ENCODE measurements around the gene GAS7.
A peak's percentile ranks its signal among the peaks of the same experiment; 100 is the strongest.

Gene GAS7

DNA sequence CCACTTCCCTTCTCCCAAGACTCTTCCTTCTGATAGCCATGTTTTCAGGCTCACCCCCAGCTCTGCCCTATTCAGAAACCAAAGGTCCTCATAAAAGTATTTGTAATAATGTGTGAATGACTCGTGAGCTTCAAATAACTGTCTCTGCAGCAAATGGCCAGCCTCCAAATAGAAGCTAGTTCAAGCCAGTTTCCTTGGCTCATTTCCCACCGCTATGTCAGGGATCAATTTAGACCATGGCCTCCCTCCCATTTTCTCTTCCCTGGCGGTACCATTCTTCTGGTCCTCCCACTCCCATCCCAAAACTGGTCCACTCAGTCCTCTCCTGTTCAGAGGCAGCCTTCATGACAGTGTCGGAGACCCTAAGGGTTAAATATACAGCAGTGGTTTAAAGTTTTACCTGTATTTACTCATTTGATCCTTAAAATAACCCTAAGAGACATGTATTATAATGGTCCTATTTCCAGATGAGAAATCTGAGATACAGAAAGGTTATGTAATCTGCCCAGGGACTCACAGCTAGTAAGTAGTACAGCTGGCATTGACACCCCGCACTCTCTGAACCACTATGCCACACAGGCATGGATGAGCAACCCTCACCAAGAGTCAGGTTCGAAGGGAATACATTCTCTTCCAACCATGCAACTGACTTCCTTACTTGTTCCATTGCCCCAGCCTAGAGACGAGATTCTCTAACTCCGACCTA lies 42.9 kb downstream of the GAS7 start:
- peaks cover 28 to 30% of the 10 kb centered on the region in 2 donors for H3K4me1 Mint-ChIP-seq (ENCODE audit: low read depth in 2 of 2)
- DNase-seq (no peak), ATAC-seq (replicated peaks) (no peak)
- H3K4me3 Mint-ChIP-seq, result no peak overlapping the region
- H3K27ac Mint-ChIP-seq, result peak overlapping the region; percentile 77 to 92
- H3K9me3 Mint-ChIP-seq, result no peaks in the 10 kb centered on the region
- H3K36me3 Mint-ChIP-seq (ENCODE audit: insufficient read depth), result no peaks in the 10 kb centered on the region
- no peaks in the 10 kb centered on the region for H3K27me3 Mint-ChIP-seq

- Mint-ChIP-seq H3K27ac (peak overlapping the region; percentile 70 to 77), H3K9me3 (no peaks in the 10 kb centered on the region)
- peak; percentile 44 for ATAC-seq (replicated peaks)
These were observed 46.5 kb downstream of the GAS7 start for GRCh38 chr17:10151667-10152496.

GRCh38 chr17:10149573-10150399 lies 48.6 kb downstream of the GAS7 start:
- Mint-ChIP-seq H3K4me1 (ENCODE audit: low read depth in 2 of 2) (peaks cover 24 to 28% of the 10 kb centered on the region in 2 donors), H3K9me3 (no peaks in the 10 kb centered on the region), H3K27me3 (no peaks in the 10 kb centered on the region), H3K27ac (peak overlapping the region; percentile 24 to 92), H3K36me3 (ENCODE audit: insufficient read depth) (no peaks in the 10 kb centered on the region), H3K4me3 (peak overlapping the region; percentile 9 to 74)
- DNase-seq (peak in 2 of 3 experiments; percentile 16 to 20), ATAC-seq (replicated peaks) (peak; percentile 84)

More at GRCh38 chr17:10151667-10152496, 46.5 kb downstream of the GAS7 start:
- Mint-ChIP-seq H3K4me1 (ENCODE audit: low read depth in 2 of 2) (peaks cover 30 to 34% of the 10 kb centered on the region in 2 donors), H3K36me3 (ENCODE audit: insufficient read depth) (no peaks in the 10 kb centered on the region), H3K4me3 (no peak overlapping the region), H3K27me3 (no peaks in the 10 kb centered on the region)
- DNase-seq, result no peak

GRCh38 chr17:10147761-10148415 lies 50.5 kb downstream of the GAS7 start:
- no peak for ATAC-seq (replicated peaks)
- H3K36me3 Mint-ChIP-seq (ENCODE audit: insufficient read depth), result no peaks in the 10 kb centered on the region
- no peaks in the 10 kb centered on the region for H3K27me3 Mint-ChIP-seq
- no peak overlapping the region for H3K4me3 Mint-ChIP-seq
- no peak overlapping the region for H3K27ac Mint-ChIP-seq
- no peaks in the 10 kb centered on the region for H3K9me3 Mint-ChIP-seq
- peaks cover 25 to 28% of the 10 kb centered on the region in 2 donors for H3K4me1 Mint-ChIP-seq (ENCODE audit: low read depth in 2 of 2)
- no peak for DNase-seq

DNA sequence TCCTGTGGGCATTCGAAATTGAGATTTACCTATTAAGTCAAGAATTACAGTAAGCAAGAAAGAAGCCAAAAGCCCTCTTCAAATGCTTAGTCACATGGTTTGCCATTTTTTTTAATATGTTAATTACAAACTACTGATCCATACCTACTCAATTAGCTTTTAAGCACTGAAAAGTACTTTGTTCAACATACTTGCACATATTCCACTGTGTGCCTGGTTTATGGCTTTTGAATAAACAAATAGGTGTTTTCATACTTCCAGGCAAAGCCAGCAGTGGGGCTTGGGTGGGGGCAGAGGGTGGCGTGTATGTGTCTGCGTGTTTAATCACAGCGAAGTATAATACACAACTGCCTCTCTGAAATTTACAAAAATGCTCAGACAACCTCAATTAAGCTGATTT lies 51.4 kb downstream of the GAS7 start:
- no peak overlapping the region for H3K4me3 Mint-ChIP-seq
- H3K27ac Mint-ChIP-seq, result no peak overlapping the region
- H3K4me1 Mint-ChIP-seq (ENCODE audit: low read depth in 2 of 2), result peaks cover 21 to 22% of the 10 kb centered on the region in 2 donors
- no peak for DNase-seq
- no peak for ATAC-seq (replicated peaks)
- no peaks in the 10 kb centered on the region for H3K27me3 Mint-ChIP-seq
- no peaks in the 10 kb centered on the region for H3K9me3 Mint-ChIP-seq
- no peaks in the 10 kb centered on the region for H3K36me3 Mint-ChIP-seq (ENCODE audit: insufficient read depth)

GRCh38 chr17:10144982-10145381 lies 53.4 kb downstream of the GAS7 start:
- no peak for DNase-seq
- ATAC-seq (replicated peaks), result no peak
- no peaks in the 10 kb centered on the region for H3K9me3 Mint-ChIP-seq
- H3K27me3 Mint-ChIP-seq, result no peaks in the 10 kb centered on the region
- H3K4me1 Mint-ChIP-seq (ENCODE audit: low read depth in 2 of 2), result peaks cover 14 to 17% of the 10 kb centered on the region in 2 donors
- H3K36me3 Mint-ChIP-seq (ENCODE audit: insufficient read depth), result no peaks in the 10 kb centered on the region
- peak overlapping the region in 1 of 2 donors; percentile 12 for H3K27ac Mint-ChIP-seq
- no peak overlapping the region for H3K4me3 Mint-ChIP-seq

- peaks cover 10 to 13% of the 10 kb centered on the region in 2 donors for H3K4me1 Mint-ChIP-seq (ENCODE audit: low read depth in 2 of 2)
These were observed 54.0 kb downstream of the GAS7 start for GRCh38 chr17:10144456-10144855.

DNA sequence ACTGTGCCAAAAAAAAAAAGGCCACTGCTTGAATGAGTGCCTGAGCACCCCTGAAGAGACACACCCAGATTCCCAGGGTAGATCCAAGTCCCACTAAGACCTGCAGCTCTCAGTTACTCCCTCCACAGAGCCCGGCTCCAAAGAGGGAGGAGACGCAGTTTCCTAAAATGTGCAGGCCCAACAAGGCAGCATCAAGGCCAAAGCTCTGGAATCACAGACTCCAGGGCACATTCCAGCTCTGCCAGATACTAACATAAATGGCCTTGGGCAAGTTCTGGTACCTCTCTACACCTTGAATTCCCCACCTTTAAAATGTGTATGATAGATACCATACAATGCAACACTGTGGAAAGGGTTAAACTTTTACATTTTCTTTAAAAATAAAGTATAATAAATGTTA lies 57.0 kb downstream of the GAS7 start:
- DNase-seq (no peak), ATAC-seq (replicated peaks) (no peak)
- no peaks in the 10 kb centered on the region for H3K36me3 Mint-ChIP-seq (ENCODE audit: insufficient read depth)
- H3K4me3 Mint-ChIP-seq, result no peak overlapping the region
- no peaks in the 10 kb centered on the region for H3K9me3 Mint-ChIP-seq
- peak overlapping the region in 1 of 2 donors; percentile 64 for H3K27ac Mint-ChIP-seq
- H3K27me3 Mint-ChIP-seq, result no peaks in the 10 kb centered on the region
- H3K4me1 Mint-ChIP-seq (ENCODE audit: low read depth in 2 of 2), result peaks cover 7 to 10% of the 10 kb centered on the region in 2 donors

More at GRCh38 chr17:10144456-10144855, 54.0 kb downstream of the GAS7 start:
- DNase-seq (no peak), ATAC-seq (replicated peaks) (no peak)
- Mint-ChIP-seq H3K9me3 (no peaks in the 10 kb centered on the region), H3K27ac (no peak overlapping the region), H3K4me3 (no peak overlapping the region), H3K27me3 (no peaks in the 10 kb centered on the region), H3K36me3 (ENCODE audit: insufficient read depth) (no peaks in the 10 kb centered on the region)

- DNase-seq, result no peak
- peaks cover 11 to 17% of the 10 kb centered on the region in 2 donors for H3K4me1 Mint-ChIP-seq (ENCODE audit: low read depth in 2 of 2)
- peak overlapping the region in 1 of 2 donors; percentile 72 for H3K27ac Mint-ChIP-seq
- H3K36me3 Mint-ChIP-seq (ENCODE audit: insufficient read depth), result no peaks in the 10 kb centered on the region
- no peaks in the 10 kb centered on the region for H3K27me3 Mint-ChIP-seq
- H3K9me3 Mint-ChIP-seq, result no peaks in the 10 kb centered on the region
- no peak overlapping the region for H3K4me3 Mint-ChIP-seq
- ATAC-seq (replicated peaks), result no peak
These were observed 58.8 kb downstream of the GAS7 start for GRCh38 chr17:10139577-10139976.

DNA sequence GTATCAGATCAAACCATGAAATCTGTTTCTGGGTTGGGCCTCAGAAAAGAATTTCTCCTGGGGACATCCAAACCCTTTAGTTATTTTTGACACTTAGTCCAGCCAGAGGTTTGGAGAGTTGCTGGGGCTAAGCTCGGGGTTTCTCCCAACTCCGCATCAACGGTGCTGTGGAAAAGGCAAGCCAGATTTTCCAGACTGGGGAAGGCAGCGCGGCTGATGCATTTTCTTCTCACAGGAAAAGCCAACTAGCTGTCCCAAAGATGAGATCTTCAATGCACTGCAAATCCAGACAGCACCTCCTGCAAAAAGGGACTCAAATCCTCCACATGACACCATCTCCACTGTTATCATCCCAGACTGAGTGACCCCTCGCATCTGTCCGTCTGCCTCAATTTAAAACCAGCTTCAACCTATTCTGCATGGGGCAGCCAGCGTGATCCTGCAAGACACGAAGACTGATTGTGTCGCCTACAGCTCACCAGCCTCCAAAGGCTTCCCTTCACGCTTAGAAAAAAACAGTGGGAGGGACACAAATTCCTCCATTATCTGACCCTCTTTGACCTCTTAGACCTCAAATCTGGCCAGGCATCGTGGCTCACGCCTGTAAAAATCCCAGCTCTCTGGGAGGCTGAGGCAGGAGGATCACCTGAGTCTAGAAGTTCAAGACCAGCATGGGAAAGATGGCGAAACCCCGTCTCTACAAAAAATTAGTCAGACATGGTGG lies 62.0 kb downstream of the GAS7 start:
- Mint-ChIP-seq H3K36me3 (ENCODE audit: insufficient read depth) (no peaks in the 10 kb centered on the region), H3K4me1 (ENCODE audit: low read depth in 2 of 2) (peaks cover 11 to 17% of the 10 kb centered on the region in 2 donors), H3K27me3 (no peaks in the 10 kb centered on the region), H3K9me3 (no peaks in the 10 kb centered on the region), H3K4me3 (no peak overlapping the region), H3K27ac (peak overlapping the region in 1 of 2 donors; percentile 11)
- DNase-seq (no peak), ATAC-seq (replicated peaks) (no peak)

GRCh38 chr17:10135539-10136257 lies 62.7 kb downstream of the GAS7 start:
- Mint-ChIP-seq H3K27me3 (no peaks in the 10 kb centered on the region), H3K9me3 (no peaks in the 10 kb centered on the region), H3K4me1 (ENCODE audit: low read depth in 2 of 2) (peaks cover 11 to 21% of the 10 kb centered on the region in 2 donors)

GRCh38 chr17:10130677-10131076 lies 67.7 kb downstream of the GAS7 start:
- H3K27ac Mint-ChIP-seq, result no peak overlapping the region
- no peaks in the 10 kb centered on the region for H3K36me3 Mint-ChIP-seq (ENCODE audit: insufficient read depth)
- H3K9me3 Mint-ChIP-seq, result no peaks in the 10 kb centered on the region
- no peak overlapping the region for H3K4me3 Mint-ChIP-seq
- ATAC-seq (replicated peaks), result no peak
- H3K27me3 Mint-ChIP-seq, result no peaks in the 10 kb centered on the region
- DNase-seq, result no peak
- peaks cover 20 to 26% of the 10 kb centered on the region in 2 donors for H3K4me1 Mint-ChIP-seq (ENCODE audit: low read depth in 2 of 2)

More at GRCh38 chr17:10135539-10136257, 62.7 kb downstream of the GAS7 start:
- ATAC-seq (replicated peaks) (peak; percentile 37), DNase-seq (no peak)
- H3K36me3 Mint-ChIP-seq (ENCODE audit: insufficient read depth), result no peaks in the 10 kb centered on the region
- peak overlapping the region in 1 of 2 donors; percentile 11 for H3K27ac Mint-ChIP-seq
- no peak overlapping the region for H3K4me3 Mint-ChIP-seq
